Endothelial cell of umbilical vein (primary cell): ENCODE results near the gene FBXW4. TPM values are rescaled to one million over a fixed set of nuclear protein-coding genes. Genes with fewer than 3 reads are reported as not detected.

ENCODE experiments used
- BruUV-seq: library from RNA; stranded (reverse); fragments of 400-500 nt; replicated peaks from 2 replicates; lab custom pipeline; 2021; lab: Mats Ljungman, UMichigan
- CTCF ChIA-PET: fragments of 300-600, 350-600 bp; sonication (Branson Sonifier 250); formaldehyde crosslinking; loops from one replicate; lab custom pipeline; 2021; ENCODE audit warnings: antibody characterized with exemption, inconsistent platforms; lab: Charles Lee
- POLR2A ChIA-PET: fragments of 300-600, 350-600 bp; sonication (Branson Sonifier 250); formaldehyde crosslinking; loops from one replicate; lab custom pipeline; 2021; ENCODE audit warnings: antibody characterized with exemption, inconsistent platforms; lab: Charles Lee
- DNase-seq: peaks from one replicate; pipeline ENCODE4 v3.0.0-alpha.2; 2011; ENCODE audit warnings: low read depth, low spot score
- FAIRE-seq: peaks from 2 replicates; lab custom pipeline; 2011; peaks lifted over from hg19 to GRCh38; lab: Jason Lieb, UNC
- H2AFZ ChIP-seq: 2 replicates; pipeline ENCODE4 v1.6.0; 2012; ENCODE audit warnings: low read depth, low read length, control low read depth, inconsistent platforms
- H3K27ac ChIP-seq: 2 replicates; pipeline ENCODE4 v1.5.1; 2011; ENCODE audit warnings: low read depth, mild to moderate bottlenecking, control low read depth, low read length, moderate library complexity; ENCODE audit not compliant: insufficient read depth
- H3K27me3 ChIP-seq, 2 experiments: 2 replicates each; pipeline versions ENCODE4 v1.6.0 to v1.6.1; 2011; ENCODE audit warnings: low read length in 2 of 2, mixed read lengths in 1 of 2; ENCODE audit not compliant: control insufficient read depth in 2 of 2, insufficient read depth in 2 of 2
- H3K36me3 ChIP-seq, 2 experiments: 2 replicates in 1 of 2; 3 replicates in 1 of 2; pipeline ENCODE4 v1.5.1; 2011; ENCODE audit warnings: low read length in 2 of 2, mild to moderate bottlenecking in 1 of 2, moderate library complexity in 1 of 2; ENCODE audit not compliant: control insufficient read depth in 2 of 2, insufficient read depth in 2 of 2; ENCODE audit errors: extremely low read depth in 1 of 2
- H3K4me1 ChIP-seq: 3 replicates; pipeline ENCODE4 v1.5.1; 2011; ENCODE audit warnings: mild to moderate bottlenecking, low read length; ENCODE audit not compliant: control insufficient read depth, insufficient read depth; ENCODE audit errors: extremely low read depth
- H3K4me2 ChIP-seq: 2 replicates; pipeline ENCODE4 v1.6.1; 2011; ENCODE audit warnings: low read length, control low read depth, mixed read lengths; ENCODE audit not compliant: insufficient read depth
- H3K4me3 ChIP-seq, 3 experiments: fragments of 200-600 bp in 1 of 3; sonication (generic), shearing (Covaris generic) in 1 of 3; replicated peaks in 1 of 3; 2 replicates each; pipeline ENCODE4 v1.5.1; 2011 to 2016; ENCODE audit warnings: control low read depth in 3 of 3, low read length in 3 of 3, mild to moderate bottlenecking in 2 of 3, inconsistent platforms in 1 of 3, low read depth in 1 of 3, moderate library complexity in 1 of 3; ENCODE audit not compliant: insufficient read depth in 1 of 3
- H3K79me2 ChIP-seq: 2 replicates; pipeline ENCODE4 v1.6.0; 2012; ENCODE audit warnings: low read length, inconsistent platforms; ENCODE audit not compliant: control insufficient read depth, insufficient read depth
- H3K9ac ChIP-seq: replicated peaks from 2 replicates; pipeline ENCODE3; 2011; ENCODE audit warnings: low read length, control low read depth; ENCODE audit not compliant: insufficient read depth; ENCODE audit errors: extremely low read depth
- H3K9me1 ChIP-seq: replicated peaks from 3 replicates; pipeline ENCODE4 v1.6.0; 2011; ENCODE audit warnings: mild to moderate bottlenecking, low read length; ENCODE audit not compliant: control insufficient read depth, insufficient read depth; ENCODE audit errors: extremely low read depth
- H3K9me3 ChIP-seq: replicated peaks from 2 replicates; pipeline ENCODE4 v1.5.1; 2012; ENCODE audit warnings: low read length, inconsistent platforms; ENCODE audit not compliant: control insufficient read depth, insufficient read depth
- H4K20me1 ChIP-seq: replicated peaks from 2 replicates; pipeline ENCODE3; 2011; ENCODE audit warnings: mild to moderate bottlenecking, low read length; ENCODE audit not compliant: control insufficient read depth, insufficient read depth; ENCODE audit errors: extremely low read depth
- CTCF ChIP-seq, 2 donors: IDR thresholded peaks; 1 replicate in 1 of 2; 2 replicates in 1 of 2; pipeline ENCODE4 v1.5.1; 2011; ENCODE audit warnings: low read length in 2 of 2, mild to moderate bottlenecking in 2 of 2, moderate library complexity in 2 of 2, control low read depth in 1 of 2, inconsistent platforms in 1 of 2, low read depth in 1 of 2; ENCODE audit not compliant: insufficient read depth in 1 of 2; ENCODE audit errors: extremely low read depth in 1 of 2
- EZH2 ChIP-seq: IDR thresholded peaks from 2 replicates; pipeline ENCODE4 v1.6.1; 2012; ENCODE audit warnings: borderline replicate concordance, low read depth, mild to moderate bottlenecking, moderate library complexity, low read length, inconsistent platforms; ENCODE audit not compliant: severe bottlenecking
- FOS ChIP-seq: IDR thresholded peaks from 2 replicates; pipeline ENCODE4 v1.6.1; 2011; ENCODE audit warnings: mild to moderate bottlenecking, low read length, moderate library complexity, borderline replicate concordance; ENCODE audit not compliant: insufficient read depth
- GATA2 ChIP-seq: IDR thresholded peaks from 2 replicates; pipeline ENCODE4 v1.7.0; 2011; ENCODE audit warnings: low read depth, mild to moderate bottlenecking, moderate library complexity, mixed read lengths, low read length; ENCODE audit not compliant: insufficient read length, insufficient read depth
- JUN ChIP-seq: IDR thresholded peaks from 2 replicates; pipeline ENCODE4 v1.6.1; 2011; ENCODE audit warnings: borderline replicate concordance, low read depth; ENCODE audit not compliant: insufficient read length, insufficient read depth
- MAX ChIP-seq: IDR thresholded peaks from 2 replicates; pipeline ENCODE4 v1.6.1; 2011; ENCODE audit not compliant: insufficient read depth, insufficient read length
- MYC ChIP-seq: IDR thresholded peaks from one replicate; pipeline ENCODE4 v1.6.1; 2011; ENCODE audit warnings: mild to moderate bottlenecking, low read depth, low read length
- POLR2A ChIP-seq: IDR thresholded peaks from 2 replicates; pipeline ENCODE4 v1.6.1; 2012; ENCODE audit warnings: low read depth, mild to moderate bottlenecking, control low read depth, low read length
- POLR2AphosphoS5 ChIP-seq: IDR thresholded peaks from 2 replicates; pipeline ENCODE4 v1.6.1; 2012; ENCODE audit warnings: low read depth, mild to moderate bottlenecking, control low read depth, low read length, moderate library complexity; ENCODE audit not compliant: insufficient read depth
- dilution Hi-C: fragments of 300-500 bp; cut with MboI; formaldehyde crosslinking; loops from one replicate; pipeline ENCODE4 v1.15.0; 2019; ENCODE audit warnings: low sequenced_read_pairs; ENCODE audit not compliant: extremely low pct_ligation_motif_present
- intact Hi-C: fragments of 100-400 bp; cut with micrococcal nuclease; formaldehyde crosslinking; loops from one replicate; pipeline ENCODE4 v1.10.0; 2022
- polyA plus RNA-seq, 4 experiments: library from polyadenylated mRNA; depleted of rRNA in 3 of 4; stranded (reverse) in 3 of 4; unstranded in 1 of 4; fragments of >200 nt; gene quantifications; 2 replicates each; pipeline versions ENCODE4 v1.2.1 to v1.2.3, GENCODE V29; 2011 to 2012; ENCODE audit warnings: missing spikeins in 1 of 4
- total RNA-seq: library from RNA; stranded (reverse); gene quantifications from 2 replicates; pipeline ENCODE4 v1.2.3, GENCODE V29; 2021

FBXW4 gene
- total and polyA plus RNA-seq, 2 donors (not counting 3 experiments of a cell fraction or from before 2014, with no cell fraction given), result 20.8 to 21.1 TPM

GRCh38 chr10:101619983-101620382 lies 75.0 kb downstream of the FBXW4 start:
- no peaks in the 10 kb centered on the region for H3K27me3 ChIP-seq
- no peak overlapping the region for H3K4me3 ChIP-seq
- CTCF ChIA-PET, result interaction anchor here (0.9 to 1.2 kb wide), 2 partner anchors 17 kb away, joined by 3 to 5 read pairs; no protein-coding TSS in a partner anchor
- H3K4me2 ChIP-seq, result no peak overlapping the region
- H3K36me3 ChIP-seq, result peaks cover 2 to 6% of the 10 kb centered on the region in 2 experiments
- no peak for TF ChIP-seq CTCF (IDR thresholded peaks at IDR 0.05; ENCODE audit: extremely low read depth in 1 of 2, insufficient read depth in 1 of 2, low read depth in 1 of 2, low read length in 2 of 2)
- TF ChIP-seq MYC, result no peak
- TF ChIP-seq EZH2, result no peak
- TF ChIP-seq POLR2A, result no peak
- no peak for TF ChIP-seq GATA2
- no peak for TF ChIP-seq MAX
- no peak for TF ChIP-seq POLR2AphosphoS5
- no peak for TF ChIP-seq FOS
- no peak for TF ChIP-seq JUN
- BruUV-seq, result no TSS peak
- H3K79me2 ChIP-seq, result no peaks in the 10 kb centered on the region
- FAIRE-seq (no peak), DNase-seq (no peak)
- POLR2A ChIA-PET, result no interaction called here
- no peaks in the 10 kb centered on the region for H3K4me1 ChIP-seq
- H2AFZ ChIP-seq, result no peak overlapping the region
- intact Hi-C loops (no loop called here), dilution Hi-C loops (no loop called here)
- no peaks in the 10 kb centered on the region for H3K9me1 ChIP-seq
- H3K9me3 ChIP-seq, result no peaks in the 10 kb centered on the region
- no peak overlapping the region for H3K27ac ChIP-seq
- H3K9ac ChIP-seq, result no peak overlapping the region
- no peaks in the 10 kb centered on the region for H4K20me1 ChIP-seq
